HG02884 (cell line): ENCODE measurements around the gene VCL.

Experiments
- ATAC-seq: cut with Tn5 transposase; IDR thresholded peaks from one replicate; pipeline ENCODE4 v1.9.1; 2021; ENCODE audit warnings: mild to moderate bottlenecking, moderate library complexity; ENCODE audit not compliant: unreplicated experiment

Gene VCL

DNA sequence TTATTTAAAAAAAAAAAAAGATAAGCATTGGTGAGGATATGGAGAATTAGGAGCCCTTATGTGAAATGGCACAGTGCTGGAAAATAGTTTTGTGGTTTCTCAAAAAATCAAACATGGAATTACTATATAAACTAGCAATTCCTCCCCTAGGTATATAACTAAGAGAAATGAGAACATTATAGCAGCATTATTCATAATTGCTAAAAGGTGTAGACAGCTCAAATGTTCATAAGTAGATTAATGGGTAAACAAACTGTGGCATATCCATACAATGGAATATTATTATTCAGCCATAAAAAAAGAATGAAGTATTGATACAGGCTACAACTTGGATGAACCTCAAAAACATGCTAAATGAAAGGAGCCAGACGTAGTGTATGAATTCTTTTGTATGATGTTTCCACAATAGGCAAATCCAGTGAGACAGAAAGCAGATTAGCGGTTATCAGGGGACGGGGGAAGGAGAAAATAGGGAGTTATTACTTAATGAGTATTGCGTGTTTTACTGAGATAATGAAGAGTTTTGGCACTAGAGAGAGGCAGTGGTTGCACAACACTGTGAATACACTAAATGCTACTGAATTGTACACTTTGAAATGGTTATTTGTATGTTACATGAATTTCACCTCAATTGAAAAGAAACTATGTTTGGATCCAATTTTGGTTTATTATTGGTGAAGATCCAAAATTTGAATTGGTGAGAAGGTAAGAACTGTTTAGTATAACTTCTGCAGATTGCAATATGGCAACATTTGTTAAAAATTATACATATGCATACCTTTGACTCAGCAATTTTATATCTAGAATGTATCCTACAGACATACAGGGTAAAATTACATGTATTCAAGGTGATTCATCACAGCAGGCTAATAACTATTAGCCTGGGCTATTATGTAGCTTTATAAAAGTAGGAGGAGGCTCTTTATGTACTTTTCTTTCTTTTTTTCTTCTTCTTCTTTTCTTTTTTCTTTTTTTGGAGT lies 69.7 kb downstream of the VCL start:
- ATAC-seq = no peak

- no peak for ATAC-seq
Measured at GRCh38 chr10:74071157-74071556, 73.2 kb downstream of the VCL start.

DNA sequence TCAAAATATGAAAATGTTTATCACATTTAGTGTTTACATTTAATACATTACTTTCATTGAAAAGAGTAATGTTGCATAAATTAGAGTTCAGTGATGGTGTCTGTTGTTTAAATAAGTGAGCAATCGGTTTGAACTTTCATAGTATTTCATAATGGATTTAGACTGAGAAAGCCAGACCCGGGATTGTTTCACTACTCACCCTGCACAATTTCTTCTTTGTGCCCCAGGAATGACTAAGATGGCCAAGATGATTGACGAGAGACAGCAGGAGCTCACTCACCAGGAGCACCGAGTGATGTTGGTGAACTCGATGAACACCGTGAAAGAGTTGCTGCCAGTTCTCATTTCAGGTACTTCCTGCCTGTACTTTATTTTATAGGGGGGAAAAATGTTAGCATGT lies 74.6 kb downstream of the VCL start:
- ATAC-seq = no peak

DNA sequence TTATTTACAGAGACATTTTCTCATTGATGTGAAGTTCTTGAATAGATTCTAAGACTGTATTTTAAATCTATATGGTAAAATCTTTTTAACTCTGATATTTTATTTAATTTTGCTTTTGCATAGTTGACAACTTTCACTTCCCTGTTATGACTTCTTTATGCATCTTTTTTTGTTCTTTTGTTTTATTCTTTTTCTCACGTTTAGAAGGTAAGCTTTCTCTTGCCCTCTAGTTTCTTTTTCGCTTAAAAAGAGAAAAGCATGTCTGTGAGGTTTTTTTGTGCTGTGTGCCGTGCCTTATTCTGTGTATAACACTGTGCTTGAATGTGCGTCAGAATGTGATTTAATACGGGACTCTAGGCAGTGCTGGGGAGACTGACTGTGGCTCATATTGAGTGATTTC lies 78.0 kb downstream of the VCL start:
- no peak for ATAC-seq

DNA sequence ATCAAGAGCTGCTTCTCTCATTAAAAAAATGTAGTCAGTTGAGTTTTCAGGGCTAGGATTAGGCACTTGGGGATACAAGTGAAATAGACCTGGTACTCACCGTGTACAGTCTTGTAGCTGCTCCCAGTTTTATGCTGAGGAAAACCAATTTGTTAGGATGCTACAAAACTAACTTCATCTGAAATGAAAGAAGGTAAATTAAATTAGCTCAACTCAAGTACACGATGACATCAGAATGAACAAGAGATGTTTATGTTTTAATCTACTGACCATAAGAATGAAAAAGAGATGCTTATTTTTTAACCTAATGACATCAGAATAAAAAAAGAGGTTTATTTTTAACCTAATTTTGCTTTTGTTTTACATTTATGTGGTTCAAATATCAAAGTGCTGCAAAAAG lies 79.0 kb downstream of the VCL start:
- ATAC-seq = no peak

GRCh38 chr10:74077416-74077815 lies 79.5 kb downstream of the VCL start:
- no peak for ATAC-seq

DNA sequence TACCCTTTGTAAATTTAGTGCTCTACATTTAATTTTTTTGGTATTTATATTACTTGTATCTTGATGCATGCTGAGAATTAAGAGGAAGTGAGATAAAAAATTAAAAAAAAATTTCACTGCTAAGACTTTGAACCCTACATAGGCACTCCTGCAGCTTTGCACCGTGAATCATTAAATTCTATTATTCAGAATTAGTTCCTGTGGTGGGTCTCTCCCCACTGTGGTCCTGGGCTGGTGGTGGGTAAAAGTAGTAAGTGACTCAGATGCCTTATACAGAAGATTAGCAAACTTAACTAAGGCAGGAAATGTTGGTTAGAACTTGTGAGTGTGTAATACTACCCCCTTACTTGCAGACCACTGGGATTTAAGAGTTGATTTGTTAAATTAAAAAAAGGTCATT lies 80.1 kb downstream of the VCL start:
- ATAC-seq = no peak

DNA sequence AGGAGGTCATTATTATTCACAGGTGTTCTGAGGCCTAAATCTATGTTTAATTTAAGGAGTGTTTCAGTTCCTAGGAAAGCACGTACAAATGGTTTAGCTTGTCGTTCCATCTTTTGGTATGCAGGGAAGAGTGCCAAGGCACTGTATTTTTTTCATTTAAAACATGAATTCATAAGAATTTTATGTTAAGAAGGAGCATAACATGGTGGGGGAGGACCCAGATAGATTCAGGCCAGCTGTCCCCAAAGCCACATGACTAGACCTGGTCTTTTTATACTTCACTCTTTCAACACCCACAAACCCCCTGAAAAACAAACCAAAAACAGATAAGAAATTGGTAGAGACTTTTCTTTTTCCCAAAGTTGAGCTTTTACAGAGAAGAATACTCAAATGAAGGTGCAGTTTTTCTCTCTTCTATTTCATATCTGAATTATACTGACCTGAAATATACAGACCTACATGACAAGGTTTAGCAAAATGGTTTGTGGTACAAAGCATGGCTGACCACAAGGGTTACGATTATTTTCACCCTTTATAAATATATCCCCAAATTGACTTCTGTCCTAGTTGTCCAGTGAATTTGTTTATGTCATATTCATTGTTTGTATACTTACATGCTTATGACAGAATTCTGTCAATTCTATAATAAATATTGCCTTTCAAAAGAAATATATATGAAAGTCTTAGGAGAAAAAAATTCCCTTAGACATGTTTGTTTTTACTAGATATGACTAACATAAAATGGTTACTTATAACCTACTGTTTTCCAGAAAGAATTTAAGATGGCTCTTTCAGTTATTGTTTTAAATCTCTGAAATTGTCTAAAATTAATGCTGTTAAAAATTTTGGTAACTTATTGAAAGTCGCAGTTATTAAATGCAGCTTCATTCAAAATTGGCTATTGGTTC lies 81.4 kb downstream of the VCL start:
- ATAC-seq = no peak

DNA sequence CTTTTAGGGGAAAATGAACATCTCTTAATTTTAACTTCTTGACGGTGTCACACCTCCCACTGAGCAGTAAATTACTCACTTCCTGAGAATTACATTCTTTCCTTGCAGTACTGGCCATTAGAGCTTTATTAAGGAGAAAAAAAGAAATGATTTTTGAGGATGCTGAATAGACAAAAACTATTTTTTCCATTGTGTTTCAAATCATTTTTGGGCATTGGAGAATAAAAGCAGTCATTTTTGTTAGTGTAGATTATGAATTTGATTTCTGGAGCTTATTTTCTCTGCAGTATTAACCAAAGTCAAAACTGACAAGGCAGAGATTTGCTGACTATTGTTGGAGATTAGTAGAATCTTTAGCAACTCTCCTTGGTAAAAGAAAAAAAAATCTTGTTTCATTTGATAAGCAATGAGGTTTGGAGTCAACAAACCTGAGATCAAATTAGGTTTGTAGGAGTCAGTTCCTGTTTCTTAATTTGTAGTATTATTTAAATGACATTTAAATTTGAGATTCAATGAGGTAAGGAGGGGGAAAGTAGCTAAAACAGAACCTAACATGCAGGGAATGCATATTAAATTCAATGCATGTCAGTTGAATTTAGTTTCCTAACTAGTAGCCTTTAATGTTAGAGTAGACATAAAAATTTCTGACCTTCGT lies 82.1 kb downstream of the VCL start:
- no peak for ATAC-seq

- no peak for ATAC-seq
Measured at GRCh38 chr10:74081192-74081803, 83.4 kb downstream of the VCL start.

DNA sequence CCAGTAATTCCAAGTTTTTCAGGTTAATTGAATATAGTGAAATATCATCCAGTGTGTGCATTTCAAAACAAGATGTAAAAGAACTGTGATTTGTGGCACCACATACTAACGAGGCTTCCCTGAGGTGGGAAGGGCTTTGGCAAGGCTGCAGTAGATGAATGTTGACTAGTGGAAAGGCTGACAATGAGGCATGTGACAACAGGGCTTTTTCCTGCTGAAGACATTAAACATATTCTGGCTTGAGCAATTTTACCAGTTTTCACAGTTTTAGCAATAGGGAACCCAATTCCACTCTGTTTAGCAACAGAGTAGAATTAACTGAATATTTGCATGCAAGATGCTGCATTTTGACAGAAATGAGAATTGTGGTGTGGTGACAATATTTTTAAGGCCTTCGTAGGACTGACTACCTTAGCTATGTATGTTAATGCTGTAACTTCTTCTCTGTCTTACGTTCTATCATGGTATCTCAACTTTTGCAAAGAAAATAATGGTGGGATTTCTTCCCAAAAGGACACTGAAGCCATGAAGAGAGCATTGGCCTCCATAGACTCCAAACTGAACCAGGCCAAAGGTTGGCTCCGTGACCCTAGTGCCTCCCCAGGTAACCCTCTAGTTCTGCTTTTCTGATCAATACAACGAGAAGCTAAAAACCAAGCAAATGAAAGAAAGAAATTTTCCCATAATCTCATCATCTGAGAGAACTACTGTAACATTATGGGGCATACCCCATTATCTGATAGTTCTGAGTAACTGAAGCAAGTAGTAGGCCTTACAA lies 84.2 kb downstream of the VCL start:
- ATAC-seq = no peak

GRCh38 chr10:74083304-74083703 lies 85.4 kb downstream of the VCL start:
- ATAC-seq = no peak

- ATAC-seq = no peak
Measured at GRCh38 chr10:74084955-74085354, 87.0 kb downstream of the VCL start.

DNA sequence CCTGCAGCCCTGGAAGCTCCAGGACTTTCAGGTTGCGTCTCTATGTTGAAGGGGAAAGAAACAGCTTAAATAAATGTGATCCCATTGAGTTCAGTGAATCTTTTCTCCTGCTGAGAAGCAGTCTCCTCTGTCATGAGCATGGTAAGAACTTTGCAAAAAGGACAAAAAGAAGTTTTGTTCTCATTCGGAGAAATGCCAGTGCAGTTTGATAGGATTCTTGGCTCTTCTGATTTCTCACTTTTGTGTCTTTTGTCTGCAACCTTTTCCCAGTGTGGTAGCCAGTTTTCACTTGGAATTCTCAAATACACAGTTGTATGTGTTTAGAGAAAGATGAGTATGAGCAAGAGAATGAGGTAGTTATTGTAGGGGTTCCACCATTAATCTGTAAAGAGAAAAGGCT lies 88.4 kb downstream of the VCL start:
- no peak for ATAC-seq

DNA sequence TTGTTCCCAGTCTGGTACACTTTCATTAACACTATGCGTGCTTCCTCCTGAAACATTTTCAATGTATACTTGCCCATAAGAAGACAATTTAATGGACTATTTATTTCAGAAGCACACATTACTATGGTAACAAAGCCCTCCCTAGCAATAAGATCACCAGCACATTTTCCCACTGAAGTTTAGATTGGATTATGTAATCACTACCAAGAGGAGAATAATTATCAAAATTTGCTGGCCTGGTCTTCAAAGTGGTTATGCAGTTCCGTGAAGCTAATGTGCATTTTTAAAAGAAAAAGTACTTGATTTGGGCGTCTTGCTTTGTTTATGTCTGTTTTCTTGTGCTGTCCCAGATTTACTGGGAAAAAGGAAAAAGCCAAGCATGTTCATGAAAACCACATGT lies 90.8 kb downstream of the VCL start:
- no peak for ATAC-seq

DNA sequence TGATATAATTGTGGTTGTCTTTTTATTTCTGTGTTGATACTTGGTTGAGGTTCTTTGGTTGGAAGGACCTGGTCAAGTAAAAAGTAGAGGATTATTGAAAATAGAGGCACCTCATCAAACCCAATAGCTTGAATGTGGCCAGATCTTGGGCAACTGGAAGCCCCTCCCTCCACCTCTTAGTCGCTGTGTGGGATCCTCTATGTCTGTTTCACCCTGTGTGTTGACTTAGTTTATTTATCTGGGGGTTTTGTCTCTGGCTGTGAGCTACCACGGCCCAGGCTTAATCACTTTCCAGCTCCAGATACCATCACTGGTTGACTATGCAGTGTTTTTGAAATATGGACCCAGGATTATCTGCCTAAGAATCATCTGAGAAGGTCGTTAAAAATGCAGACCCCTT lies 94.5 kb downstream of the VCL start:
- ATAC-seq = no peak

GRCh38 chr10:74093530-74094164 lies 95.7 kb downstream of the VCL start:
- no peak for ATAC-seq

DNA sequence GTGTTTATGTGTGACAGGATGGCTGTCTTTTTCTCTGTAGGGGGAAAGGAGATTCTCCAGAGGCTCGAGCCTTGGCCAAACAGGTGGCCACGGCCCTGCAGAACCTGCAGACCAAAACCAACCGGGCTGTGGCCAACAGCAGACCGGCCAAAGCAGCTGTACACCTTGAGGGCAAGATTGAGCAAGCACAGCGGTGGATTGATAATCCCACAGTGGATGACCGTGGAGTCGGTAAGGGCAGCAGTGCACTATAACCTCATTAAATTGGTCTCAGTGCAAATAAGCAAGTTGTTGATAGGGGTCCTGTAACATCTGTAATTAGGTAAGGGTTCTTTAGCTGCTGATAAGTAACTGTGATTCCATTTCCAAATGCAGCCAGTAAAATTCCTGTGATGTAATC lies 96.3 kb downstream of the VCL start:
- no peak for ATAC-seq

DNA sequence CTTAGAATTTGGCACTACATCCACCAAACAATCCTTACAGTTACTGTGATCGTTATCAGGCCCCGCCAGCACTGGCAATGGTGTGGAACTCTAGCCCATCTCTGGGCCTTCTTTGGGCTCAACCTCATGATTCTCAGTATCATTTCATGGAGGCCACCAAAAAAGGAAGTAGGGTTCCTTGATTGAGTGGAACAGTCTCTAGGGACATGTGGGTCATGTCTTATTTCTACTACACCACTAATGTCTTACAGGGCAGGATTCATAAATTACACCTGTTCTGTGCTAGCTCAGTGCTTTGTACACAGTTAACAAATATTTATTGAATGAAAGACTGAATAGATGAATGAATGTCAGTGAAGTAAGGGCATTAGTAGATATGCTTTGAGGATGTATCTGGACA lies 98.9 kb downstream of the VCL start:
- peak; percentile 82 for ATAC-seq

DNA sequence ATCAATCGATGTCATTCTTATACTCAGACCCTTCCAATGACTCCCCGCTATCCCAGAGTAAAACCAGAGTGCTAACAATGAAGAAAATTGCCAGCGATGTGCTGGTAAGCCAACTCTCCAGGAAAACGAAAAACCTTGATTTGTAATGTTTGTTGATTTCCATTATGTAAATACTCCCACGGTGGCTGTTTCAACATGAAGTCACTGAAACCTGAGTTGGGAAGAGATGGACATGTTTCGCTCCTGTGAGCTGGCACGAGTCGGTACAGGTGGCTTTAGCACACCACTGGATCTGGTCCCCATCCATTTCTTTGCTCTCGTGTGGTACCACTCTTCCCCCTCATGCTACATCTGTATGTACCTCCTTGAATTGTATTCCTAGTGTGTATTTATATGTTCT lies 99.9 kb downstream of the VCL start:
- no peak for ATAC-seq
